ENCODE results near the gene DLG2. TPM values are rescaled to one million over a fixed set of nuclear protein-coding genes. Genes with fewer than 3 reads are reported as not detected.

Gene DLG2
- total RNA-seq, 4 donors from 2014 or later: 11.0 to 34.2 (median 19.8) TPM

GRCh38 chr11:85589373-85589772, 37.8 kb downstream of the DLG2 start:
- Histone ChIP-seq H3K9me3 (no peaks in the 10 kb centered on the region), H3K4me1 (no peaks in the 10 kb centered on the region), H3K36me3 (no peaks in the 10 kb centered on the region), H3K27ac (no peak overlapping the region), H3K4me3 (no peak overlapping the region), H3K27me3 (no peaks in the 10 kb centered on the region)
- WGBS, 2 donors (ENCODE audit: low coverage in 1 of 2): 70 to 100% methylated on average over 1 of the region's 3 CpGs
- TF ChIP-seq EP300 (IDR thresholded peaks at IDR 0.05) (no peak), CTCF (IDR thresholded peaks at IDR 0.05) (no peak), POLR2A (IDR thresholded peaks at IDR 0.05) (no peak), POLR2AphosphoS5 (IDR thresholded peaks at IDR 0.05) (no peak)
- no peak for ATAC-seq

GRCh38 chr11:85582111-85582510, 45.0 kb downstream of the DLG2 start:
- H3K4me1 ChIP-seq: no peaks in the 10 kb centered on the region
- no peak overlapping the region for H3K27ac ChIP-seq
- peaks cover 0 to 4% (median 0%) of the 10 kb centered on the region in 3 donors for H3K9me3 ChIP-seq
- no peaks in the 10 kb centered on the region for H3K36me3 ChIP-seq
- 75 to 92% methylated on average over 2 of the region's 2 CpGs for WGBS, 2 donors (ENCODE audit: low coverage in 1 of 2)
- H3K4me3 ChIP-seq: no peak overlapping the region
- ATAC-seq: no peak
- no peaks in the 10 kb centered on the region for H3K27me3 ChIP-seq
- TF ChIP-seq EP300 (IDR thresholded peaks at IDR 0.05): no peak
- TF ChIP-seq POLR2A (IDR thresholded peaks at IDR 0.05): no peak
- no peak for TF ChIP-seq CTCF (IDR thresholded peaks at IDR 0.05)
- no peak for TF ChIP-seq POLR2AphosphoS5 (IDR thresholded peaks at IDR 0.05)

GRCh38 chr11:85575388-85575787, 51.8 kb downstream of the DLG2 start:
- no peaks in the 10 kb centered on the region for H3K36me3 ChIP-seq
- no peak for ATAC-seq
- H3K4me1 ChIP-seq: no peaks in the 10 kb centered on the region
- no peak for TF ChIP-seq CTCF (IDR thresholded peaks at IDR 0.05)
- no peaks in the 10 kb centered on the region for H3K27me3 ChIP-seq
- 100% methylated on average over 1 of the region's 1 CpG for WGBS, 2 donors (ENCODE audit: low coverage in 1 of 2)
- H3K9me3 ChIP-seq: peaks cover 0 to 4% (median 0%) of the 10 kb centered on the region in 3 donors
- no peak overlapping the region for H3K27ac ChIP-seq
- H3K4me3 ChIP-seq: no peak overlapping the region

- Histone ChIP-seq H3K4me1 (no peaks in the 10 kb centered on the region), H3K27me3 (no peaks in the 10 kb centered on the region), H3K27ac (no peak overlapping the region), H3K4me3 (no peak overlapping the region), H3K9me3 (no peaks in the 10 kb centered on the region), H3K36me3 (no peaks in the 10 kb centered on the region)
- ATAC-seq: no peak
- 18 to 58% methylated on average over 2 of the region's 2 CpGs for WGBS, 2 donors (ENCODE audit: low coverage in 1 of 2)
- no peak for TF ChIP-seq POLR2AphosphoS5 (IDR thresholded peaks at IDR 0.05)
- TF ChIP-seq EP300 (IDR thresholded peaks at IDR 0.05): no peak
- no peak for TF ChIP-seq POLR2A (IDR thresholded peaks at IDR 0.05)
- TF ChIP-seq CTCF (IDR thresholded peaks at IDR 0.05): no peak
These were observed 55.1 kb downstream of the DLG2 start for GRCh38 chr11:85572056-85572455.

- no peaks in the 10 kb centered on the region for H3K36me3 ChIP-seq
- WGBS, 2 donors (ENCODE audit: low coverage in 1 of 2): 92 to 95% methylated on average over 4 of the region's 4 CpGs
- H3K9me3 ChIP-seq: no peaks in the 10 kb centered on the region
- H3K27ac ChIP-seq: no peak overlapping the region
- no peak overlapping the region for H3K4me3 ChIP-seq
- no peaks in the 10 kb centered on the region for H3K27me3 ChIP-seq
- ATAC-seq: no peak
- no peaks in the 10 kb centered on the region for H3K4me1 ChIP-seq
- TF ChIP-seq POLR2AphosphoS5 (IDR thresholded peaks at IDR 0.05): no peak
- TF ChIP-seq CTCF (IDR thresholded peaks at IDR 0.05): no peak
- TF ChIP-seq POLR2A (IDR thresholded peaks at IDR 0.05): no peak
- TF ChIP-seq EP300 (IDR thresholded peaks at IDR 0.05): no peak
These were observed 57.6 kb downstream of the DLG2 start for GRCh38 chr11:85569525-85569924.
